Measurements from ENCODE around the gene SDCBP2.

Gene SDCBP2

DNA sequence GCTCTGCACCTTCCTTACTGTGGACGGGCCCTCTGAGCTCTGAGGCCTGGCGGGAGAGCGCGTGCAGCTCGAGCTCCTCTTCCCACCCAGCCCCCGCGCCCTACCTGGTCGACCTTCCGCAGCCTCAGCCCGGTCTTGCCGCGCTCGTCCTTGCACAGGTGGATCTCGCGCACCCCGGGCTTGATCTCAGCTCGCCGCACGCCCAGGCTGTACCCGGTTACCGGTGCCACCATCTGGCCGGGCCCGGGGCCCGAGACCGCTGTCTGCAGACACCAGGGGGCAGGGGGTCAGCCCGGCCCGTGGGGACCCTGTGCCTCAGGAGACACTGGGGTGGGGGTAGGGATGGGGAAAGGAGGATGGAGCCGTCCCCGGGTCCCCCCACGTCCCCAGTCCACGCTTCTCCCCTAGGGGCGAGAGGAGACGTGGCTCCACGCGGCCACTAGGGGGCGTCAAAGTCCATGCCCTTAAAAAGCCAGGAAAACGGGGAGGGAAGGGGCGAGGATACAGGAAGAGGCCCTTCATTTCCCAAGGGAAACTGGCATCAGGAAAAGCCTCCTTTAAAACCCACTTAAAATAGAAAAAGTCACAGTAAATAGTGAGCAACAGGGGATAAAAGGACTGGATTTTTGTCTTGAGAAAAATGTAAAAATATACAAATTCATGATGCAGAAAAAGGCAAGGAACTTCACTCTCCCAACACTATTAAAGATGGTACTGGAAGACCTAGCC lies 15.5 kb downstream of the SDCBP2 start:
- peak; percentile 85 to 91 for DNase-seq (ENCODE audit: low read depth in 2 of 2)
- H3K4me3 ChIP-seq (replicated peaks in 1 of 2; ENCODE audit: low read depth in 2 of 2, low read length in 2 of 2): peak overlapping the region; percentile 36 to 43
- TF ChIP-seq, protein P1, sequence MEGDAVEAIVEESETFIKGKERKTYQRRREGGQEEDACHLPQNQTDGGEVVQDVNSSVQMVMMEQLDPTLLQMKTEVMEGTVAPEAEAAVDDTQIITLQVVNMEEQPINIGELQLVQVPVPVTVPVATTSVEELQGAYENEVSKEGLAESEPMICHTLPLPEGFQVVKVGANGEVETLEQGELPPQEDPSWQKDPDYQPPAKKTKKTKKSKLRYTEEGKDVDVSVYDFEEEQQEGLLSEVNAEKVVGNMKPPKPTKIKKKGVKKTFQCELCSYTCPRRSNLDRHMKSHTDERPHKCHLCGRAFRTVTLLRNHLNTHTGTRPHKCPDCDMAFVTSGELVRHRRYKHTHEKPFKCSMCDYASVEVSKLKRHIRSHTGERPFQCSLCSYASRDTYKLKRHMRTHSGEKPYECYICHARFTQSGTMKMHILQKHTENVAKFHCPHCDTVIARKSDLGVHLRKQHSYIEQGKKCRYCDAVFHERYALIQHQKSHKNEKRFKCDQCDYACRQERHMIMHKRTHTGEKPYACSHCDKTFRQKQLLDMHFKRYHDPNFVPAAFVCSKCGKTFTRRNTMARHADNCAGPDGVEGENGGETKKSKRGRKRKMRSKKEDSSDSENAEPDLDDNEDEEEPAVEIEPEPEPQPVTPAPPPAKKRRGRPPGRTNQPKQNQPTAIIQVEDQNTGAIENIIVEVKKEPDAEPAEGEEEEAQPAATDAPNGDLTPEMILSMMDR (IDR thresholded peaks at IDR 0.05; ENCODE audit: low read depth, low read length): peak; percentile 95

DNA sequence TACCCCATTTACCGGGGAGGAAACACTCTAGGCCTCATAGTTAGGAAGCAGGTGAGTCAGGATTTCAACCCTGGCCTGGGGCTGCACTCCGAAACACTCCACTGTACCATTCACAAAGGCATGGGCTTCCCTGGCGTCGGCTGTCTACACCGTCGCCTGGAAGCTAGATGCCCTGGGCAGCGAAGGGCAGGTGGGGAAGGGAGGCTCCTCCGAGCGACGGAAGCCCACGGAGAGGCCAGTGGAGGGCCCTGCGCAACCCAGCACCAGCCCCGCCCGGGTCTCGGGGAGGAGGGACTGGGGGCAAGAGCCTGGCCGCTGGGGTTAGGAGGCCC lies 16.1 kb downstream of the SDCBP2 start:
- DNase-seq (ENCODE audit: low read depth in 2 of 2): no peak
- TF ChIP-seq, protein P1 (IDR thresholded peaks at IDR 0.05; ENCODE audit: low read depth, low read length): no peak
- no peak overlapping the region for H3K4me3 ChIP-seq (replicated peaks in 1 of 2; ENCODE audit: low read depth in 2 of 2, low read length in 2 of 2)

DNA sequence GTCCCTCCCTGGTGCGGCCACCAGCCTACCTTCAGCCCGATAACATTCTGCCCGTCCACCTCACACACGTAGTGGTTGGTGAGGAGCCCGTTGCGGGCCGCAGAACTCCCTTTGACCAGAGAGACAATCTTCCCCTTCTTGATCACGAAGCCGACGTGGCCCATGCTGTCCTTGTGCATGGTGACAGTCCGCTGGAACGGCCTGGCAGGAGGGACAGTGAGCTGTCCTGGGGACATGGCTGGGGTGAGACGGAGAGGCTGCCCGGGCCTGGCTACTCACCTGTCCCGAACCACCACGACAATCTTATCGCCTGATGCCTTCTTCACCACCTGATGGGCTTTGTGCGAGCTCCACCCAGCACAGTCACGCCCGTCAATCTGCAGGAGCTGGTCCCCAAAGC lies 16.6 kb downstream of the SDCBP2 start:
- TF ChIP-seq, protein P1 (IDR thresholded peaks at IDR 0.05; ENCODE audit: low read depth, low read length): no peak
- DNase-seq (ENCODE audit: low read depth in 2 of 2): no peak
- no peak overlapping the region for H3K4me3 ChIP-seq (replicated peaks in 1 of 2; ENCODE audit: low read depth in 2 of 2, low read length in 2 of 2)

DNA sequence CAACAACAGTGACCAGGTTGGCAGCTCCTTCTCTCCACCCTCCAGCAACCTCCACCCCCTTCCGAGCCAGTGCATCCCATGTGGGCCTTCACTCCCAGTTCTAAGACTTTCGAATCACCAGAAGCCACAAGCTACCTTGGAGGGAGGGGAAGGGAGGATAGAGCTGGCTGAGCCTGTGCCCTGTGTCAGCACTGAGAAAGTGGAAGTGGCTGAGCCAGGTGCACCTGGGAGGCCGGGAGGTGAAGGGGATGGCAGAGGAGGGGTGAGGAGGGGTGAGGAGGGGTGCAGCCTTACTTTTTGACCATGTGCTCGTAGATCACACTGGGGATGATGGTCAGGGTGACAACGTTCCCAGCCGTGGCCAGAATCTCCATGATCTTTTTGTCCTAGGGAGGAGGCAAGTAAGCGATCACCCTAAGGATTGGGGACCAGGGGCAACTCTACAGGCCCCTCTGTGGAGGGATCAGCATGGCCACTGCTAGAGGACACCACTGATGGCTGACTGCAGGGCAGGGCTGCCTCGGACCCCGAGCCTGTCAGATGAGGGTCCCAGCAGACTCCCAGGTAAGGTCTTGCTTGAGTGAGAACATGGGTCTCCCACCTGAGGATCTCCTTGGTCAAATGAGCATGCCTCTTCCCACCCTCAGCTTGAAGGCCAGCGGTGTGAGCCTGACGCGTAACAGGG lies 18.3 kb downstream of the SDCBP2 start:
- no peak for DNase-seq (ENCODE audit: low read depth in 2 of 2)
- TF ChIP-seq, protein P1 (IDR thresholded peaks at IDR 0.05; ENCODE audit: low read depth, low read length): no peak
- H3K4me3 ChIP-seq (replicated peaks in 1 of 2; ENCODE audit: low read depth in 2 of 2, low read length in 2 of 2): no peak overlapping the region

DNA sequence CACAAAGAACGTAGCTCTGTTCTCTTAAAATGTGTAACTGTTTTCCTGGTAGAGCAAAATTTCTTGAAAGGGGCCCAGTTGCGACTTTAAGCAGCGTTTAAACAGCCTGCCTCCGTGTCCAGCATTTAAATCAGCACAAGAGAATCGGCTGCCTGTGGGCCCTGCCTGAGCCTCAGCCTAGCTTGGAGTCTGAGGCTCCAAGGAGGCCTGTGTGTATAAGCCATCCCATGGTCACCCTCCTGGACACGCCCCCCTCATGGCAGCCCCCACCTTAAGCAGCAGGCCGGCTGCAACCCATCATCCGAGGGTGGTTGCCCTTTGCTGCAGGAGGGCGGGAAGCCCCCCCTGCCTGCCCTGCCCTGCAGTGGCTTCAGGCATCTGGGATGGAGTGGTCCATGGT lies 18.9 kb downstream of the SDCBP2 start:
- H3K4me3 ChIP-seq (replicated peaks in 1 of 2; ENCODE audit: low read depth in 2 of 2, low read length in 2 of 2): no peak overlapping the region
- DNase-seq (ENCODE audit: low read depth in 2 of 2): no peak
- TF ChIP-seq, protein P1 (IDR thresholded peaks at IDR 0.05; ENCODE audit: low read depth, low read length): no peak

DNA sequence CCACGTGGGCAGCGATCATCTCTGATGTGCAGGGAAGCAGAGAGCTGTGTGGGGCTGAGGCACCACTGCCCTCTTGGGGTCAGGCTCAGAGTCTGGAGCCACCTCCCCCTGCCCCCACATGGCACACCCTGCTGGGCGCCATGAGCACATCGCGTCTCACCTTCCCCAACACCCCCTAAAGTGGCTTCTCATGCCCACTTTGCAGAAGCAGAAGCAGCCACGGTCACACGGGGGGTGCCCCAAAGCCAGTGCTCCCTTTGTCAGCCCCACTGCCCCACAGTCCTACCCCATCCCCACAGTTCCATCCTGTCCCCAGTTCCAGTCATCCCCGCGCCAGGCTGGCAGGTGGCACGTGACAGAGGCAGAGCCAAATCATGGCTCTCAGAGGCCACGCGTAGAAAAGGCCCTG lies 19.5 kb downstream of the SDCBP2 start:
- DNase-seq (ENCODE audit: low read depth in 2 of 2): no peak
- TF ChIP-seq, protein P1 (IDR thresholded peaks at IDR 0.05; ENCODE audit: low read depth, low read length): no peak
- H3K4me3 ChIP-seq (replicated peaks in 1 of 2; ENCODE audit: low read depth in 2 of 2, low read length in 2 of 2): no peak overlapping the region
